SU-DHL-6 (cell line): ENCODE results near the gene GRIN2A.

Source experiments
- H2AFZ ChIP-seq: fragments of 200-600 bp; sonication (generic); 2 replicates; pipeline ENCODE4 v1.6.1; 2014; ENCODE audit warnings: low read depth, mild to moderate bottlenecking, moderate library complexity, mixed read lengths, antibody characterized with exemption, low read length; ENCODE audit not compliant: severe bottlenecking
- H3F3A ChIP-seq: fragments of 200-600 bp; shearing (Covaris generic); 2 replicates; pipeline ENCODE4 v1.6.0; 2016; ENCODE audit warnings: antibody characterized with exemption, mild to moderate bottlenecking; ENCODE audit not compliant: insufficient read depth
- H3K27ac ChIP-seq: fragments of 200-600 bp; sonication (generic); 2 replicates; pipeline ENCODE4 v1.5.1; 2016; ENCODE audit warnings: low read depth, mild to moderate bottlenecking, low read length, moderate library complexity, mixed read lengths
- H3K27me3 ChIP-seq: fragments of 200-600 bp; sonication (generic), shearing (Covaris generic); 2 replicates; pipeline ENCODE4 v1.6.0; 2014; ENCODE audit warnings: mild to moderate bottlenecking, low read length
- H3K36me3 ChIP-seq: fragments of 200-600 bp; sonication (generic); 2 replicates; pipeline ENCODE4 v1.6.1; 2014; ENCODE audit warnings: mild to moderate bottlenecking, low read length, mixed read lengths
- H3K4me2 ChIP-seq: fragments of 300-600, 200-600 bp; shearing (Covaris generic), sonication (generic); 2 replicates; pipeline ENCODE4 v1.6.0; 2014; ENCODE audit warnings: low read length, low read depth, mild to moderate bottlenecking; ENCODE audit not compliant: poor library complexity, severe bottlenecking
- H3K4me3 ChIP-seq: fragments of 200-600 bp; sonication (generic); 2 replicates; pipeline ENCODE4 v1.5.1; 2014; ENCODE audit warnings: antibody characterized with exemption, low read length, mild to moderate bottlenecking, mixed read lengths; ENCODE audit not compliant: insufficient read depth, poor library complexity, severe bottlenecking
- H3K79me2 ChIP-seq: fragments of 200-600 bp; sonication (generic); 2 replicates; pipeline ENCODE4 v1.6.1; 2014; ENCODE audit warnings: mild to moderate bottlenecking, low read length, moderate library complexity; ENCODE audit not compliant: insufficient read depth
- H3K9ac ChIP-seq: fragments of 200-600 bp; sonication (generic); 2 replicates; pipeline ENCODE4 v1.7.0; 2014; ENCODE audit warnings: mild to moderate bottlenecking, low read length
- H3K9me2 ChIP-seq: fragments of 200-600 bp; sonication (generic); replicated peaks from 2 replicates; pipeline ENCODE4 v1.6.1; 2014; ENCODE audit warnings: low read length; ENCODE audit not compliant: insufficient read depth
- H3K9me3 ChIP-seq: fragments of 200-600 bp; sonication (generic); 2 replicates; pipeline ENCODE4 v1.6.1; 2014; ENCODE audit warnings: low read length, mixed read lengths; ENCODE audit not compliant: insufficient read depth
- H4K20me1 ChIP-seq: fragments of 200-600 bp; sonication (generic); 2 replicates; pipeline ENCODE4 v1.6.1; 2014; ENCODE audit warnings: low read depth, mild to moderate bottlenecking, antibody characterized with exemption, low read length, moderate library complexity, mixed read lengths
- EZH2phosphoT487 ChIP-seq: fragments of 200-600 bp; sonication (generic), shearing (Covaris generic); conservative IDR thresholded peaks from 2 replicates; pipeline ENCODE4 v1.6.1; 2018; ENCODE audit warnings: mild to moderate bottlenecking, antibody characterized with exemption, low read length, moderate library complexity, mixed read lengths
- TF ChIP-seq, protein P1 (sequence below): fragments of 200-600 bp; sonication (generic); IDR thresholded peaks from one replicate; pipeline ENCODE4 v1.5.1; 2017; ENCODE audit warnings: antibody characterized with exemption, mild to moderate bottlenecking, low read length, moderate library complexity; ENCODE audit not compliant: insufficient read depth, poor library complexity, severe bottlenecking

Gene GRIN2A

DNA sequence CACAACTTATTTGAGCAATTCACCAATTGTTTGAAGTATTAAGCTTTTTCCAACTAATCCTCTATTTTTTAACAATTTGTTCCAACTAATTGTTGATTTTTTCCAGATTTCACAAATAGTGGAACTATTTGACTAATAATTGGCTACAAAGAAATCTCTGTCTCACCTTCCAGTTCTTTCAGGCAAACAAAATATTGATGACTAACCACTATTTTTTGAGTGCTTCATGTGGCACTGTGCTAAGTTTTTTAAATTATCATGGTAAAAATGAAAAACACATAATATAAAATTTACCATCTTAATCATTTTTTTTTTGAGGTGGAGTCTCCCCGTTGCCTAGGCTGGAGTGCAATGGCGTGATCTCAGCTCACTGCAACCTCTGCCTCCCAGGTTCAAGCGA is 24.6 kb upstream of the GRIN2A start:
- no peak for TF ChIP-seq EZH2phosphoT487
- TF ChIP-seq, protein P1, sequence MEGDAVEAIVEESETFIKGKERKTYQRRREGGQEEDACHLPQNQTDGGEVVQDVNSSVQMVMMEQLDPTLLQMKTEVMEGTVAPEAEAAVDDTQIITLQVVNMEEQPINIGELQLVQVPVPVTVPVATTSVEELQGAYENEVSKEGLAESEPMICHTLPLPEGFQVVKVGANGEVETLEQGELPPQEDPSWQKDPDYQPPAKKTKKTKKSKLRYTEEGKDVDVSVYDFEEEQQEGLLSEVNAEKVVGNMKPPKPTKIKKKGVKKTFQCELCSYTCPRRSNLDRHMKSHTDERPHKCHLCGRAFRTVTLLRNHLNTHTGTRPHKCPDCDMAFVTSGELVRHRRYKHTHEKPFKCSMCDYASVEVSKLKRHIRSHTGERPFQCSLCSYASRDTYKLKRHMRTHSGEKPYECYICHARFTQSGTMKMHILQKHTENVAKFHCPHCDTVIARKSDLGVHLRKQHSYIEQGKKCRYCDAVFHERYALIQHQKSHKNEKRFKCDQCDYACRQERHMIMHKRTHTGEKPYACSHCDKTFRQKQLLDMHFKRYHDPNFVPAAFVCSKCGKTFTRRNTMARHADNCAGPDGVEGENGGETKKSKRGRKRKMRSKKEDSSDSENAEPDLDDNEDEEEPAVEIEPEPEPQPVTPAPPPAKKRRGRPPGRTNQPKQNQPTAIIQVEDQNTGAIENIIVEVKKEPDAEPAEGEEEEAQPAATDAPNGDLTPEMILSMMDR = no peak
- Histone ChIP-seq H3K9me2 (no peaks in the 10 kb centered on the region), H3F3A (no peaks in the 10 kb centered on the region), H3K27me3 (no peaks in the 10 kb centered on the region), H3K4me2 (no peak overlapping the region), H3K9me3 (no peaks in the 10 kb centered on the region), H2AFZ (no peak overlapping the region), H3K4me3 (no peak overlapping the region), H3K79me2 (no peaks in the 10 kb centered on the region), H3K27ac (no peak overlapping the region), H3K36me3 (no peaks in the 10 kb centered on the region), H4K20me1 (no peaks in the 10 kb centered on the region), H3K9ac (no peak overlapping the region)

DNA sequence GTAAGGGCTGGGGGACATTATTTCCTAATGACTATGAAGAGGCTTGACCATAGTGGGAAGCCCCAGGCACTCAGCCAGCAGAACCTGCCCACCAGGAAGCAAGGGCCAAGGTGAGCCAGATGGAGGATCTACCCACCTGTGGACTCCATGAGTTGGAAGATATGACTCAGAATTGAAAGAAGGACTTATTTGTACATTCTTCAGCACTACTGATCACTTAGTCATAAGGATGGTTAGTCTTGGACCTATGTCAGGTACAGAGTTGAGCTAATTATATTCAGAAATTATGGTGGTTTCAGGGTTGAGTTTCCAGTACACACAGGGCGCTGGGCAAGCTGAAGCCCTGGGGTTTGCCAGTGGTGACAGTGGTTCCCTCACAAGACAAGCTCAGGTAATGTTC is 24.0 kb upstream of the GRIN2A start:
- Histone ChIP-seq H3K4me2 (no peak overlapping the region), H3K4me3 (no peak overlapping the region), H3K79me2 (no peaks in the 10 kb centered on the region), H3K9ac (no peak overlapping the region), H2AFZ (no peak overlapping the region), H3K9me3 (no peaks in the 10 kb centered on the region), H3K9me2 (no peaks in the 10 kb centered on the region), H3F3A (no peaks in the 10 kb centered on the region), H3K27ac (no peak overlapping the region), H4K20me1 (no peaks in the 10 kb centered on the region), H3K27me3 (no peaks in the 10 kb centered on the region), H3K36me3 (no peaks in the 10 kb centered on the region)
- no peak for TF ChIP-seq EZH2phosphoT487
- TF ChIP-seq, protein P1 = no peak

DNA sequence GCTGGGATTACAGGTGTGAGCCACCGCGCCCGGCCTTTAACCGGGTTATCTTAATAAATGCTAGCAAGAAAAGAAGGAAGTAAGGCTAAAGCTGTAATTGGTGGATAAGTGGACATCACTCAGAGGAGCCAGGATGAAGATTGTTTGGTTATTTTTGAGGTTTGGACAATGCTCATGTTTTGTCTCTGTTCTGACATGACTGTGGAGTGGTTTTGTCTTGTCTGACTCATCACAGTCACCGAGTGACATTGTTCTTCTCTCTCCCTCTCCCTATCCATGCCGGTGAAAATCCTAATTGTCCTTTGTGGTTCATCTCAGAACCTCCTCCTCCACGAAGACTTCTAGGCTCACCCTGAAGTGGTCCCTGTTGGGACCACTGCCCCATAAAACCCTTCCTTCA is 23.5 kb upstream of the GRIN2A start:
- Histone ChIP-seq H3K27ac (no peak overlapping the region), H2AFZ (no peak overlapping the region), H3K79me2 (no peaks in the 10 kb centered on the region), H3K27me3 (no peaks in the 10 kb centered on the region), H3F3A (no peaks in the 10 kb centered on the region), H3K9ac (no peak overlapping the region), H3K4me2 (no peak overlapping the region), H3K9me3 (no peaks in the 10 kb centered on the region), H3K4me3 (no peak overlapping the region), H4K20me1 (no peaks in the 10 kb centered on the region), H3K36me3 (no peaks in the 10 kb centered on the region), H3K9me2 (no peaks in the 10 kb centered on the region)
- TF ChIP-seq EZH2phosphoT487 = no peak
- TF ChIP-seq, protein P1 = no peak
